Measurements from ENCODE around the gene PAPPA.

Gene PAPPA

GRCh38 chr9:116387934-116388698 lies 234.5 kb downstream of the PAPPA start:
- Histone ChIP-seq H3K9ac (no peak overlapping the region), H3K27ac (no peak overlapping the region), H4K20me1 (no peaks in the 10 kb centered on the region), H3K27me3 (no peaks in the 10 kb centered on the region), H3K9me3 (no peaks in the 10 kb centered on the region), H3K4me2 (peak overlapping the region; percentile 28; the same call in 1 of the 2 replicates), H3K36me3 (no peaks in the 10 kb centered on the region), H3K4me3 (no peak overlapping the region), H3K4me1 (peaks cover 20% of the 10 kb centered on the region)
- TF ChIP-seq Cebpa-rat (IDR thresholded peaks at IDR 0.05) = no peak

- Histone ChIP-seq H3K4me3 (no peak overlapping the region), H4K20me1 (no peaks in the 10 kb centered on the region), H3K9me3 (no peaks in the 10 kb centered on the region), H3K4me2 (no peak overlapping the region), H3K27ac (no peak overlapping the region), H3K9ac (no peak overlapping the region), H3K27me3 (no peaks in the 10 kb centered on the region), H3K36me3 (no peaks in the 10 kb centered on the region), H3K4me1 (peaks cover 10% of the 10 kb centered on the region; the same call in 1 of the 2 replicates)
- no peak for TF ChIP-seq Cebpa-rat (IDR thresholded peaks at IDR 0.05)
Measured at GRCh38 chr9:116389541-116390302, 236.1 kb downstream of the PAPPA start.

GRCh38 chr9:116390303-116391228 lies 237.0 kb downstream of the PAPPA start:
- Histone ChIP-seq H3K9ac (no peak overlapping the region), H3K4me1 (peaks cover 10% of the 10 kb centered on the region; the same call in 1 of the 2 replicates), H3K9me3 (no peaks in the 10 kb centered on the region), H3K4me2 (no peak overlapping the region), H3K27ac (no peak overlapping the region), H3K27me3 (no peaks in the 10 kb centered on the region), H3K36me3 (no peaks in the 10 kb centered on the region), H4K20me1 (no peaks in the 10 kb centered on the region), H3K4me3 (no peak overlapping the region)
- no peak for TF ChIP-seq Cebpa-rat (IDR thresholded peaks at IDR 0.05)

- Histone ChIP-seq H3K9me3 (no peaks in the 10 kb centered on the region), H3K27ac (no peak overlapping the region), H3K36me3 (no peaks in the 10 kb centered on the region), H3K4me2 (no peak overlapping the region), H3K4me1 (peaks cover 10% of the 10 kb centered on the region; the same call in 1 of the 2 replicates), H4K20me1 (no peaks in the 10 kb centered on the region), H3K27me3 (no peaks in the 10 kb centered on the region), H3K4me3 (no peak overlapping the region), H3K9ac (no peak overlapping the region)
- TF ChIP-seq Cebpa-rat (IDR thresholded peaks at IDR 0.05) = no peak
Measured at GRCh38 chr9:116391306-116391900, 237.8 kb downstream of the PAPPA start.

- no peak overlapping the region for H3K4me3 ChIP-seq
- no peak for TF ChIP-seq Cebpa-rat (IDR thresholded peaks at IDR 0.05)
- H3K4me2 ChIP-seq = no peak overlapping the region
- H3K27me3 ChIP-seq = no peaks in the 10 kb centered on the region
- H3K27ac ChIP-seq = no peak overlapping the region
- H3K9me3 ChIP-seq = no peaks in the 10 kb centered on the region
- H4K20me1 ChIP-seq = no peaks in the 10 kb centered on the region
- H3K4me1 ChIP-seq = peaks cover 3% of the 10 kb centered on the region; the same call in 1 of the 2 replicates
- H3K36me3 ChIP-seq = no peaks in the 10 kb centered on the region
- no peak overlapping the region for H3K9ac ChIP-seq
Measured at GRCh38 chr9:116393198-116393597, 239.6 kb downstream of the PAPPA start.

- no peaks in the 10 kb centered on the region for H4K20me1 ChIP-seq
- H3K4me1 ChIP-seq = no peaks in the 10 kb centered on the region
- no peak overlapping the region for H3K27ac ChIP-seq
- no peaks in the 10 kb centered on the region for H3K36me3 ChIP-seq
- H3K9me3 ChIP-seq = no peaks in the 10 kb centered on the region
- no peak overlapping the region for H3K4me3 ChIP-seq
- TF ChIP-seq Cebpa-rat (IDR thresholded peaks at IDR 0.05) = no peak
- H3K9ac ChIP-seq = no peak overlapping the region
- H3K27me3 ChIP-seq = no peaks in the 10 kb centered on the region
- H3K4me2 ChIP-seq = no peak overlapping the region
Measured at GRCh38 chr9:116394070-116394469, 240.5 kb downstream of the PAPPA start.

GRCh38 chr9:116394894-116395698 lies 241.5 kb downstream of the PAPPA start:
- H3K9me3 ChIP-seq = no peaks in the 10 kb centered on the region
- no peaks in the 10 kb centered on the region for H4K20me1 ChIP-seq
- H3K4me1 ChIP-seq = no peaks in the 10 kb centered on the region
- no peak overlapping the region for H3K4me2 ChIP-seq
- TF ChIP-seq Cebpa-rat (IDR thresholded peaks at IDR 0.05) = no peak
- no peak overlapping the region for H3K4me3 ChIP-seq
- no peaks in the 10 kb centered on the region for H3K27me3 ChIP-seq
- H3K9ac ChIP-seq = no peak overlapping the region
- H3K36me3 ChIP-seq = no peaks in the 10 kb centered on the region
- no peak overlapping the region for H3K27ac ChIP-seq

- Histone ChIP-seq H3K9me3 (no peaks in the 10 kb centered on the region), H3K4me2 (no peak overlapping the region), H3K4me3 (no peak overlapping the region), H4K20me1 (no peaks in the 10 kb centered on the region), H3K36me3 (no peaks in the 10 kb centered on the region), H3K4me1 (no peaks in the 10 kb centered on the region), H3K9ac (no peak overlapping the region), H3K27me3 (no peaks in the 10 kb centered on the region), H3K27ac (no peak overlapping the region)
- TF ChIP-seq Cebpa-rat (IDR thresholded peaks at IDR 0.05) = no peak
Measured at GRCh38 chr9:116395699-116396037, 242.1 kb downstream of the PAPPA start.

Measured in BLaER1 (cell line).